ENCODE results near the gene SPTA1. TPM values are rescaled to one million over a fixed set of nuclear protein-coding genes. Genes with fewer than 3 reads are reported as not detected.

SPTA1 gene
- polyA plus RNA-seq, 1 donor (not counting 4 experiments of a cell fraction or from before 2014, with no cell fraction given), result not detected

GRCh38 chr1:158730453-158730852 lies 43.9 kb upstream of the SPTA1 start:
- FAIRE-seq, result no peak
- H3K4me3 ChIP-seq (ENCODE audit: control insufficient read depth in 2 of 3, extremely low read depth in 1 of 3, insufficient read depth in 2 of 3, low read depth in 1 of 3, low read length in 3 of 3), result no peak overlapping the region
- H3K4me1 ChIP-seq (ENCODE audit: control insufficient read depth, extremely low read depth, insufficient read depth, low read length), result no peaks in the 10 kb centered on the region
- dilution Hi-C loops (cut with MboI; ENCODE audit: extremely low pct_ligation_motif_present, low sequenced_read_pairs), result no loop called here
- H3K9ac ChIP-seq (ENCODE audit: control insufficient read depth, extremely low read depth, insufficient read depth, low read length), result no peak overlapping the region
- H2AFZ ChIP-seq (ENCODE audit: control insufficient read depth, low read length), result no peak overlapping the region
- no peak overlapping the region for H3K4me2 ChIP-seq (ENCODE audit: control insufficient read depth, extremely low read depth, insufficient read depth, low read depth, low read length)
- no peaks in the 10 kb centered on the region for H3K9me1 ChIP-seq (ENCODE audit: control insufficient read depth, extremely low read depth, insufficient read depth, low read length)
- no peaks in the 10 kb centered on the region for H3K27me3 ChIP-seq (ENCODE audit: control insufficient read depth, extremely low read depth, insufficient read depth, low read length)
- H3K79me2 ChIP-seq (ENCODE audit: control insufficient read depth, insufficient read depth, low read length), result no peaks in the 10 kb centered on the region
- no peaks in the 10 kb centered on the region for H3K9me3 ChIP-seq (ENCODE audit: control insufficient read depth, low read depth, low read length)
- H3K27ac ChIP-seq (ENCODE audit: control insufficient read depth, insufficient read depth, low read length), result no peak overlapping the region
- no peak for DNase-seq (ENCODE audit: low read depth, low spot score)
- TF ChIP-seq CTCF (optimal IDR thresholded peaks at IDR 0.05 in 1 of 3, IDR thresholded peaks at IDR 0.05 in 1 of 3, conservative IDR thresholded peaks at IDR 0.05 in 1 of 3; ENCODE audit: extremely low read depth in 1 of 3, insufficient read depth in 2 of 3, low read length in 3 of 3), result no peak
- H4K20me1 ChIP-seq (ENCODE audit: control insufficient read depth, extremely low read depth, insufficient read depth, low read length), result no peaks in the 10 kb centered on the region
- no peaks in the 10 kb centered on the region for H3K36me3 ChIP-seq (ENCODE audit: control insufficient read depth in 2 of 2, extremely low read depth in 1 of 2, insufficient read depth in 2 of 2, low read length in 2 of 2)

- DNase-seq (ENCODE audit: low read depth, low spot score) (no peak), FAIRE-seq (no peak)
- no peaks in the 10 kb centered on the region for H3K4me1 ChIP-seq (ENCODE audit: control insufficient read depth, extremely low read depth, insufficient read depth, low read length)
- no peaks in the 10 kb centered on the region for H3K79me2 ChIP-seq (ENCODE audit: control insufficient read depth, insufficient read depth, low read length)
- H3K4me2 ChIP-seq (ENCODE audit: control insufficient read depth, extremely low read depth, insufficient read depth, low read depth, low read length), result no peak overlapping the region
- H3K9ac ChIP-seq (ENCODE audit: control insufficient read depth, extremely low read depth, insufficient read depth, low read length), result no peak overlapping the region
- no peak overlapping the region for H3K4me3 ChIP-seq (ENCODE audit: control insufficient read depth in 2 of 3, extremely low read depth in 1 of 3, insufficient read depth in 2 of 3, low read depth in 1 of 3, low read length in 3 of 3)
- no peaks in the 10 kb centered on the region for H3K9me3 ChIP-seq (ENCODE audit: control insufficient read depth, low read depth, low read length)
- H4K20me1 ChIP-seq (ENCODE audit: control insufficient read depth, extremely low read depth, insufficient read depth, low read length), result no peaks in the 10 kb centered on the region
- dilution Hi-C loops (cut with MboI; ENCODE audit: extremely low pct_ligation_motif_present, low sequenced_read_pairs), result no loop called here
- no peak overlapping the region for H3K27ac ChIP-seq (ENCODE audit: control insufficient read depth, insufficient read depth, low read length)
- H3K36me3 ChIP-seq (ENCODE audit: control insufficient read depth in 2 of 2, extremely low read depth in 1 of 2, insufficient read depth in 2 of 2, low read length in 2 of 2), result no peaks in the 10 kb centered on the region
- TF ChIP-seq EZH2 (IDR thresholded peaks at IDR 0.05; ENCODE audit: low read length) (no peak), CTCF (optimal IDR thresholded peaks at IDR 0.05 in 1 of 3, IDR thresholded peaks at IDR 0.05 in 1 of 3, conservative IDR thresholded peaks at IDR 0.05 in 1 of 3; ENCODE audit: extremely low read depth in 1 of 3, insufficient read depth in 2 of 3, low read length in 3 of 3) (no peak)
- H3K9me1 ChIP-seq (ENCODE audit: control insufficient read depth, extremely low read depth, insufficient read depth, low read length), result no peaks in the 10 kb centered on the region
- H2AFZ ChIP-seq (ENCODE audit: control insufficient read depth, low read length), result no peak overlapping the region
- H3K27me3 ChIP-seq (ENCODE audit: control insufficient read depth, extremely low read depth, insufficient read depth, low read length), result no peaks in the 10 kb centered on the region
These were observed 42.2 kb upstream of the SPTA1 start for GRCh38 chr1:158728510-158729225.
